Stimulated activated CD4-positive, alpha-beta T cell treated with anti-CD3 and anti-CD28 coated beads, Interleukin-1b, Interleukin-23, amount 100 ng/mL, for 48 hours (primary cell): ENCODE measurements around the gene BRINP3.
"Not testable (repeated sequence)": the region's sequence is repeated elsewhere in the genome, so short reads cannot be mapped to it uniquely, and the experiment has no call there.

Experiments
- DNase-seq: peaks from one replicate; pipeline ENCODE4 v3.0.0-alpha.2; 2020

BRINP3 gene

GRCh38 chr1:190176776-190177175 lies 300.9 kb downstream of the BRINP3 start:
- DNase-seq = no peak

GRCh38 chr1:190175320-190175719 lies 302.3 kb downstream of the BRINP3 start:
- no peak for DNase-seq

- no peak for DNase-seq
These were observed 304.8 kb downstream of the BRINP3 start for GRCh38 chr1:190172651-190173430.

- DNase-seq = no peak
These were observed 307.3 kb downstream of the BRINP3 start for GRCh38 chr1:190170321-190170720.

- DNase-seq = no peak
These were observed 308.2 kb downstream of the BRINP3 start for GRCh38 chr1:190169311-190170067.

GRCh38 chr1:190168893-190169280 lies 308.8 kb downstream of the BRINP3 start:
- DNase-seq = no peak

- DNase-seq = no peak
These were observed 309.4 kb downstream of the BRINP3 start for GRCh38 chr1:190168116-190168892.

- DNase-seq = no peak
These were observed 318.5 kb downstream of the BRINP3 start for GRCh38 chr1:190159146-190159545.

GRCh38 chr1:190154744-190155143 lies 322.9 kb downstream of the BRINP3 start:
- no peak for DNase-seq

- no peak for DNase-seq
These were observed 330.0 kb downstream of the BRINP3 start for GRCh38 chr1:190147616-190148015.

GRCh38 chr1:190144650-190145049 lies 333.0 kb downstream of the BRINP3 start:
- DNase-seq = no peak

GRCh38 chr1:190140644-190141043 lies 337.0 kb downstream of the BRINP3 start:
- DNase-seq = no peak

- no peak for DNase-seq
These were observed 339.0 kb downstream of the BRINP3 start for GRCh38 chr1:190138702-190139101.

GRCh38 chr1:190138266-190138665 lies 339.4 kb downstream of the BRINP3 start:
- no peak for DNase-seq

GRCh38 chr1:190129366-190129765 lies 348.3 kb downstream of the BRINP3 start:
- DNase-seq = no peak

GRCh38 chr1:190126728-190127127 lies 350.9 kb downstream of the BRINP3 start:
- no peak for DNase-seq

GRCh38 chr1:190124068-190124467 lies 353.6 kb downstream of the BRINP3 start:
- DNase-seq = no peak

GRCh38 chr1:190120564-190120963 lies 357.1 kb downstream of the BRINP3 start:
- not testable (repeated sequence) for DNase-seq

- DNase-seq = no peak
These were observed 358.0 kb downstream of the BRINP3 start for GRCh38 chr1:190119683-190120082.

GRCh38 chr1:190116921-190117320 lies 360.7 kb downstream of the BRINP3 start:
- no peak for DNase-seq

- DNase-seq = no peak
These were observed 372.7 kb downstream of the BRINP3 start for GRCh38 chr1:190104961-190105360.

- no peak for DNase-seq
These were observed 374.8 kb downstream of the BRINP3 start for GRCh38 chr1:190102757-190103326.

- DNase-seq = no peak
These were observed 375.9 kb downstream of the BRINP3 start for GRCh38 chr1:190101756-190102155.
